Common myeloid progenitor, CD34-positive (primary cell): ENCODE measurements around the gene ALDH5A1.

Experiments
- CTCF ChIA-PET: fragments of 350-600 bp; sonication (Branson Sonifier 250); formaldehyde crosslinking; loops from one replicate; lab custom pipeline; 2021; ENCODE audit warnings: antibody characterized with exemption; lab: Charles Lee
- POLR2A ChIA-PET: fragments of 350-600 bp; sonication (Branson Sonifier 250); formaldehyde crosslinking; loops from one replicate; lab custom pipeline; 2021; ENCODE audit warnings: antibody characterized with exemption; lab: Charles Lee
- DNase-seq, 3 donors: peaks; one replicate each; pipeline versions ENCODE4 v3.0.0 to v3.0.0-alpha.2; 2013
- H3K27ac ChIP-seq, 2 experiments: 1 replicate in 1 of 2; 2 replicates in 1 of 2; pipeline ENCODE4 v1.7.0; 2013; ENCODE audit warnings: inconsistent platforms in 2 of 2, low read length in 2 of 2, mild to moderate bottlenecking in 2 of 2, low read depth in 1 of 2, moderate library complexity in 1 of 2; ENCODE audit not compliant: severe bottlenecking in 2 of 2, insufficient read depth in 1 of 2, poor library complexity in 1 of 2
- H3K27me3 ChIP-seq, 5 experiments: replicated peaks in 2 of 5; 1 replicate in 3 of 5; 2 replicates in 2 of 5; pipeline versions ENCODE4 v1.6.1 to v1.7.0; 2013; ENCODE audit warnings: low read length in 4 of 5, mild to moderate bottlenecking in 2 of 5, moderate library complexity in 2 of 5, inconsistent platforms in 1 of 5; ENCODE audit not compliant: insufficient read depth in 5 of 5, control insufficient read depth in 4 of 5
- H3K36me3 ChIP-seq, 4 experiments: 1 replicate in 2 of 4; 2 replicates in 2 of 4; pipeline versions ENCODE4 v1.6.1 to v1.7.0; 2013; ENCODE audit warnings: low read length in 3 of 4, control low read depth in 1 of 4, mild to moderate bottlenecking in 1 of 4; ENCODE audit not compliant: control insufficient read depth in 4 of 4, insufficient read depth in 4 of 4
- H3K4me1 ChIP-seq, 4 experiments: 1 replicate in 3 of 4; 2 replicates in 1 of 4; pipeline versions ENCODE4 v1.6.1 to v1.7.1; 2013; ENCODE audit warnings: low read length in 3 of 4, mild to moderate bottlenecking in 3 of 4, control low read depth in 1 of 4, inconsistent platforms in 1 of 4, moderate library complexity in 1 of 4; ENCODE audit not compliant: control insufficient read depth in 4 of 4, insufficient read depth in 4 of 4; ENCODE audit errors: control extremely low read depth in 1 of 4
- H3K4me3 ChIP-seq, 7 experiments: 1 replicate in 4 of 7; 2 replicates in 3 of 7; pipeline versions ENCODE4 v1.5.1 to v1.7.0; 2013; ENCODE audit warnings: mild to moderate bottlenecking in 7 of 7, low read length in 6 of 7, moderate library complexity in 6 of 7, inconsistent platforms in 2 of 7, low read depth in 2 of 7, control low read depth in 1 of 7; ENCODE audit not compliant: insufficient read depth in 4 of 7, control insufficient read depth in 1 of 7; ENCODE audit errors: extremely low read depth in 1 of 7
- H3K9me3 ChIP-seq, 5 experiments: 1 replicate in 4 of 5; 2 replicates in 1 of 5; pipeline versions ENCODE4 v1.6.1 to v1.7.1; 2013; ENCODE audit warnings: low read length in 4 of 5, mild to moderate bottlenecking in 2 of 5, inconsistent platforms in 1 of 5, low read depth in 1 of 5, moderate library complexity in 1 of 5; ENCODE audit not compliant: control insufficient read depth in 4 of 5, insufficient read depth in 2 of 5; ENCODE audit errors: control extremely low read depth in 1 of 5
- WGBS: methylation state at CpG from one replicate; pipeline ENCODE4 v1.1.5; 2013; ENCODE audit not compliant: insufficient coverage; 5-methylcytosine and 5-hydroxymethylcytosine counted together

The ALDH5A1 gene

DNA sequence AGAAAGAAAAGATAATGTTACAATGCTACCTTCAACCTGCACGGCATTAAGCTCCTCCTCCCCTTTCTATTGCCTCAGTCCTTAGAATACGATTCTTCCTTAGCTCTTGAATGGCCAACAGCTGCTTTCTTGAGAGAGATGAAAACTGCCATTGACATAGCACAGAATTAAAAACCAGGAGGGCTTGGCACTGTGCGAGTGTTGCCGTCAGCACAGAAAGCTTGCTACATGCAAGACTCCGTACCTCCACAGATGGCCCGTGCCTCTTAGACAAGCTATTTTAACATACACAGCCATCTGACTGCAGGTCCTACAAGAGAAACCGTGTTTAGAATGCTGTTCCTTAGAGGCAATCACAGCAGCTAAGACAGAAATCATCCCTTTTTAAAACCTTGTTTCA lies 51.7 kb downstream of the ALDH5A1 start:
- WGBS = 97% methylated on average over 5 of the region's 7 CpGs
- DNase-seq = no peak
- H3K4me1 ChIP-seq = peaks cover 0 to 2% (median 0%) of the 10 kb centered on the region in 4 experiments
- H3K36me3 ChIP-seq = no peaks in the 10 kb centered on the region
- peaks cover 0 to 2% (median 0%) of the 10 kb centered on the region in 5 experiments for H3K27me3 ChIP-seq
- no peaks in the 10 kb centered on the region for H3K9me3 ChIP-seq
- ChIA-PET CTCF (interaction anchor here (1.0 to 1.6 kb wide), 3 partner anchors 8 to 220 kb away, joined by 3 read pairs; no protein-coding TSS in a partner anchor), POLR2A (no interaction called here)
- no peak overlapping the region for H3K4me3 ChIP-seq
- H3K27ac ChIP-seq = no peak overlapping the region

DNA sequence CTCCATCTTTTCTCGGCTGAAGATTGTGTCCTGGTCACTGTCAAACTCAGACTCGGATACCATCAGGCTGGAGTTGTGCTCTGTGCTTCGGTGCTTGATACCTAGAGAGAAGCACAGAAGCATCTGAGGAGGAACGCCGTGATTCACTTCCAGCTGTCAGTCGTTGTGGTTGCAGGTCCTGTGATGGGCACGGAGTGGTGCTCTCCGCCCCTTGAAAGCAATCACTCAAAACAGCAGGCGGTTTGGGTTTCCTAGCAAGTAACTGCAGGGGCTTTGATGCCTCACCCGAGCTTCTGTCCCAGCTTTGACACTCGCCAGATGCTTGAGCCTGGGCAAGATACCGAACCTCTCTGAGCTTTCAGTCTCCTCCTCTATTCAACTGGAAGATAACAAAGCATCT lies 52.5 kb downstream of the ALDH5A1 start:
- Histone ChIP-seq H3K4me3 (no peak overlapping the region), H3K36me3 (no peaks in the 10 kb centered on the region), H3K4me1 (peaks cover 0 to 2% (median 0%) of the 10 kb centered on the region in 4 experiments), H3K27me3 (peaks cover 0 to 2% (median 0%) of the 10 kb centered on the region in 5 experiments), H3K9me3 (no peaks in the 10 kb centered on the region), H3K27ac (no peak overlapping the region)
- DNase-seq = peak; percentile 32 to 94 (median 90)
- ChIA-PET CTCF (interaction anchor here (0.8 to 1.6 kb wide), 4 partner anchors 9 to 219 kb away, joined by 3 to 4 read pairs (median 3); no protein-coding TSS in a partner anchor), POLR2A (no interaction called here)
- 25% methylated on average over 10 of the region's 12 CpGs for WGBS

DNA sequence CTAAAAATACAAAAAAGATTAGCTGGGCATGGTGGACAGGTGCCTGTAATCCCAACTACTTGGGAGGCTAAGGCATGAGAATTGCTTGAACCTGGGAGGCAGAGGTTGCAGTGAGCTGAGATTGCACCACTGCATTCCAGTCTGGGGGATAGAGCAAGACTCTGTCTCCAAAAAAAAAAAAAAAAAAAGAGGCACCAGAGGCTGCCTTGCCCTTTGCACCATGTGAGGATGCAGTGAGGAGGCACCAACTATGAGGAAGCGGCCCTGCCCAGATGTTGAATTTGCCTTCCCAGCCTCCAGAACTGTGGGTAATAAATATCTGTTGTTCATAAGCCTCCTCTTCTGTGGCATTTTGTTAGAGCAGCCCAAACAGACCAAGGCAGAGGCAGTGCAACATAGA lies 54.4 kb downstream of the ALDH5A1 start:
- WGBS = 100% methylated on average over 1 of the region's 1 CpG
- Histone ChIP-seq H3K36me3 (no peaks in the 10 kb centered on the region), H3K27me3 (peaks cover 0 to 2% (median 0%) of the 10 kb centered on the region in 5 experiments), H3K9me3 (no peaks in the 10 kb centered on the region), H3K27ac (no peak overlapping the region), H3K4me3 (no peak overlapping the region), H3K4me1 (peaks cover 0 to 2% (median 0%) of the 10 kb centered on the region in 4 experiments)
- no peak for DNase-seq
- ChIA-PET POLR2A (no interaction called here), CTCF (interaction anchor here (1.1 kb wide), 1 partner anchor 35 kb away, joined by 3 read pairs; no protein-coding TSS in a partner anchor)

DNA sequence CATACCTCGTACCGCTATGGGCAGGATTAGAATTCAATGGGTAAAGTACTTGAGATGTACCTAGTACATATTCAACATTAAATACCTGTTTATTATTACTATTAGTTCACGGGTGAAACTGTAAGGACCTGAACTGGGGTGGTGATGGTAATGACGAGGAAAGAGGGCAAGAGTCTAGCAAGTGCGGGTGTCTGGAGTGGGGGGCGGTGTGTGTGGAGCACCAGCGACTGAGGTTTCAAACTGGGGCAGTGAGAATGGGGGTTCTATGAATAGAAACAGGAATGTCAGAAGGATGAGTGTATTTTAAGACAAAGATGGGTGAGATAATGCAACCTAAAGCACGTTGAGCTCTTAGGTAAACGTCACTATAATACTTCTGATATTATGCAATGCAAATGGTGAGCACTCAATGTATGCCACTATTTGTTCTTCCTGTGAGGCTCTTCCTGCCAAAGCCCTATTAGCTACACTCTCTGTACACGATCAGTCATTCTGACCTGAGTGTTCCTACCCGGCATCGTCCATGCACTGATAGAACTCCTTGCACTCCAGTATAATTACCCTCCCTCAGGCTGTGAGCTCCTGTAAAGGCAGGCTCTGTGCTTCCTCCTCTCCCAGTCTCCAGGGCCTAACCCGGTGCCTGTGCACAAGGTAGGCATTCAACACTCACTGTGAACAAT lies 55.0 kb downstream of the ALDH5A1 start:
- 98% methylated on average over 10 of the region's 13 CpGs for WGBS
- CTCF ChIA-PET = interaction anchor here (1.1 kb wide), 1 partner anchor 34 kb away, joined by 3 read pairs; no protein-coding TSS in a partner anchor
- H3K4me3 ChIP-seq = no peak overlapping the region

DNA sequence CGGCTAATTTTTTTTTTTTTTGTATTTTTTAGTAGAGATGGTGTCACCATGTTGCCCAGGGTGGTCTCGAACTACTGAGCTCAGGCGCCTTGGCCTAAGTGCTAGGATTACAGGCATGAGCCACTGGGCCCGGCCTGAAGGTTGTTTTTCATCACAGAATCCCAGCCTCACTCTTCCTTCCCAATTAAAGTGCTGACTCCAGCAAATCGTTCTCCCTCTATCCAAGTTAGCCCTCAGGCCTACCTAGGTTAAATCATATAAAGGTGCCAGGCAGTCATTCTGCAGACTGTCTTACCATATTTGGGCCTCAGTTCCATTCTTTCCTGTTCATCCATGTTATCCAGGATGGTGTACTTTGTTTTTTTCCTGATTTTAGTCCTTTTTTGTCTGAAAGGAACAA lies 56.4 kb downstream of the ALDH5A1 start:
- ChIA-PET CTCF (no interaction called here), POLR2A (interaction anchor here (0.6 to 0.7 kb wide), 2 partner anchors 213 to 706 kb away, joined by 3 to 7 read pairs; no protein-coding TSS in a partner anchor)
- no peak for DNase-seq
- no peak overlapping the region for H3K27ac ChIP-seq
- no peaks in the 10 kb centered on the region for H3K27me3 ChIP-seq
- no peaks in the 10 kb centered on the region for H3K9me3 ChIP-seq
- no peaks in the 10 kb centered on the region for H3K36me3 ChIP-seq
- 97% methylated on average over 4 of the region's 5 CpGs for WGBS
- H3K4me1 ChIP-seq = peaks cover 0 to 2% (median 0%) of the 10 kb centered on the region in 4 experiments
- H3K4me3 ChIP-seq = no peak overlapping the region

More for the DNA sequence above, 55.0 kb downstream of the ALDH5A1 start:
- peaks cover 0 to 2% (median 0%) of the 10 kb centered on the region in 5 experiments for H3K27me3 ChIP-seq
- no peak overlapping the region for H3K27ac ChIP-seq
- no peak for DNase-seq
- no peaks in the 10 kb centered on the region for H3K9me3 ChIP-seq
- peaks cover 0 to 2% (median 0%) of the 10 kb centered on the region in 4 experiments for H3K4me1 ChIP-seq
- POLR2A ChIA-PET = no interaction called here
- H3K36me3 ChIP-seq = no peaks in the 10 kb centered on the region

DNA sequence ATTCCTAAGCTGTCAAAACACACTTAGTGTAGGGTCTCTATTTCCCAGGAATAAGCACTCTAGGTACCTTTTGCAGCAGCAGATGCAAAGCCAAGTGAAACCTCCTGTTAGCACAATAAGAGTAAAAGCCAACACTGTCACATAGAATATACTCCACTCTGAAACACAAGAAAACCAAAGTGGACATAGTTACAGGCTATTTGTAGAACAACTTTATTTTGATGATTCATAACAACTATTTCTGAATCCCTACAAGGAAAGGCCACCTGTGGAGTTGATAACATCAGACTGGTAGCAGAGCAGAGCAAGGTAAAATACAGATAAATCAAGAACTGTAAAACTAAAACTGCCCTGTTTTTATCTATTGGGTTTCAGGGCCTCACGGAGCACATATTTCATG lies 59.7 kb downstream of the ALDH5A1 start:
- H3K27me3 ChIP-seq = no peaks in the 10 kb centered on the region
- no peak overlapping the region for H3K27ac ChIP-seq
- CTCF ChIA-PET = interaction anchor here (0.8 to 1.5 kb wide), 2 partner anchors 29 to 231 kb away, joined by 3 read pairs; no protein-coding TSS in a partner anchor
- no peaks in the 10 kb centered on the region for H3K9me3 ChIP-seq
- H3K4me1 ChIP-seq = no peaks in the 10 kb centered on the region
- WGBS = no CpG with 5 or more reads among the region's 1 CpG
- H3K4me3 ChIP-seq = no peak overlapping the region
- POLR2A ChIA-PET = no interaction called here
- DNase-seq = no peak
- no peaks in the 10 kb centered on the region for H3K36me3 ChIP-seq

DNA sequence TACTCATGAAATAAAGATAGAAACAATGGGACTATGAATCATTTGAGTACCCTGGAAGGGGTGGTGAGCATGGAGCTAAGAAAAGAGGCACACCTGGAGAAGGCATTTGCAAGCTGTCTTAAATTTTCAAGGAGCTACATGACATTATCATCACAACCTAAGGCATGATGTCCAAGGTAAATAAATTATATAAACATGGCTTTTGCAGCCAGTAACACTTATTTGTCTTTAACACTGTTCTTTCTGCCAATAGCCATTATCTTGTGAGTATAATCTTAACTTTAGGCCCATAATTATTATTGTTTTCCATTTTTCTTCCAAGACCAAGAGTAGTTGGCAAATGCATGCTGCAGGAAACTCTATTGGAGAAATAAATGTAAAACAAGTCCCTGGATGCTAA lies 63.7 kb downstream of the ALDH5A1 start:
- Histone ChIP-seq H3K9me3 (no peaks in the 10 kb centered on the region), H3K36me3 (no peaks in the 10 kb centered on the region), H3K4me3 (no peak overlapping the region), H3K27me3 (no peaks in the 10 kb centered on the region), H3K4me1 (no peaks in the 10 kb centered on the region), H3K27ac (no peak overlapping the region)
- CTCF ChIA-PET = no interaction called here
- POLR2A ChIA-PET = no interaction called here
- DNase-seq = no peak
